ENCODE measurements around the gene PCAT6. TPM values are rescaled to one million over a fixed set of nuclear protein-coding genes. Genes with fewer than 3 reads are reported as not detected.
"Not testable (repeated sequence)": the region's sequence is repeated elsewhere in the genome, so short reads cannot be mapped to it uniquely, and the experiment has no call there.

The PCAT6 gene
- total RNA-seq, 1 experiment from 2014 or later = 2.8 TPM

DNA sequence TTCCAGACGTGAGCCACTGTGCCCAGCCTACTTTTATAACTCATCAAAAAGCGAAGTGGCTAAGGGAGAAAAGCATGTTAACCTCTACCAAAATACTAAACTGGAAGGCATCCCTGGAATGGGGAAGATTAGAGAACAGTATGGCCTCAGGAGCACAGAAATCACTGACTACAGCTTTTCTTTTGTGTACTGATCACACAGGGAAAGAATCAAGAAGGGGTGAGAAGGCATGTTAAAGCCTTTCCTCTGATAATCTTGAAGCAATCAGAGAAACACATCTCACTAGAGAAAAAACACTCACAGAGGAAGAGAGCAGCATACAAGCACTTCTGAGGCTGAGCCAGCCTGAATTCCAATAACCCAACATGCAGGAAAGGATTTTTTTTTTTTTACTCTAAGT is 10.7 kb downstream of the PCAT6 start:
- peak; percentile 5 for DNase-seq
- CTCF ChIA-PET = interaction anchor here (0.5 to 0.7 kb wide), 5 partner anchors 11 to 834 kb away, joined by 3 to 8 read pairs (median 3); no protein-coding TSS in a partner anchor
- TF ChIP-seq, protein P1, sequence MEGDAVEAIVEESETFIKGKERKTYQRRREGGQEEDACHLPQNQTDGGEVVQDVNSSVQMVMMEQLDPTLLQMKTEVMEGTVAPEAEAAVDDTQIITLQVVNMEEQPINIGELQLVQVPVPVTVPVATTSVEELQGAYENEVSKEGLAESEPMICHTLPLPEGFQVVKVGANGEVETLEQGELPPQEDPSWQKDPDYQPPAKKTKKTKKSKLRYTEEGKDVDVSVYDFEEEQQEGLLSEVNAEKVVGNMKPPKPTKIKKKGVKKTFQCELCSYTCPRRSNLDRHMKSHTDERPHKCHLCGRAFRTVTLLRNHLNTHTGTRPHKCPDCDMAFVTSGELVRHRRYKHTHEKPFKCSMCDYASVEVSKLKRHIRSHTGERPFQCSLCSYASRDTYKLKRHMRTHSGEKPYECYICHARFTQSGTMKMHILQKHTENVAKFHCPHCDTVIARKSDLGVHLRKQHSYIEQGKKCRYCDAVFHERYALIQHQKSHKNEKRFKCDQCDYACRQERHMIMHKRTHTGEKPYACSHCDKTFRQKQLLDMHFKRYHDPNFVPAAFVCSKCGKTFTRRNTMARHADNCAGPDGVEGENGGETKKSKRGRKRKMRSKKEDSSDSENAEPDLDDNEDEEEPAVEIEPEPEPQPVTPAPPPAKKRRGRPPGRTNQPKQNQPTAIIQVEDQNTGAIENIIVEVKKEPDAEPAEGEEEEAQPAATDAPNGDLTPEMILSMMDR (IDR thresholded peaks at IDR 0.05; ENCODE audit: unreplicated experiment) = no peak
- no peaks in the 10 kb centered on the region for H3K9me3 Mint-ChIP-seq (ENCODE audit: low read depth, unreplicated experiment)
- peaks cover 43% of the 10 kb centered on the region for H3K27me3 Mint-ChIP-seq (ENCODE audit: unreplicated experiment)
- no peaks in the 10 kb centered on the region for H3K36me3 Mint-ChIP-seq (ENCODE audit: insufficient read depth, unreplicated experiment)
- no peak overlapping the region for H3K27ac Mint-ChIP-seq (ENCODE audit: unreplicated experiment)
- intact Hi-C loops (cut with micrococcal nuclease; ENCODE audit: unreplicated experiment) = no loop called here
- BruUV-seq (replicated peaks) = no TSS peak
- H3K4me1 Mint-ChIP-seq (ENCODE audit: low read depth, unreplicated experiment) = no peaks in the 10 kb centered on the region
- no peak overlapping the region for H3K4me3 Mint-ChIP-seq (ENCODE audit: low read depth, unreplicated experiment)

- TF ChIP-seq, protein P1 (IDR thresholded peaks at IDR 0.05; ENCODE audit: unreplicated experiment) = no peak
- no peak for DNase-seq
- CTCF ChIA-PET = no interaction called here
- Mint-ChIP-seq H3K4me1 (ENCODE audit: low read depth, unreplicated experiment) (peaks cover 9% of the 10 kb centered on the region), H3K36me3 (ENCODE audit: insufficient read depth, unreplicated experiment) (no peaks in the 10 kb centered on the region), H3K27me3 (ENCODE audit: unreplicated experiment) (peaks cover 34% of the 10 kb centered on the region), H3K9me3 (ENCODE audit: low read depth, unreplicated experiment) (no peaks in the 10 kb centered on the region), H3K4me3 (ENCODE audit: low read depth, unreplicated experiment) (no peak overlapping the region), H3K27ac (ENCODE audit: unreplicated experiment) (no peak overlapping the region)
- no TSS peak for BruUV-seq (replicated peaks)
- intact Hi-C loops (cut with micrococcal nuclease; ENCODE audit: unreplicated experiment) = no loop called here
Measured at GRCh38 chr1:202825748-202826147, 15.0 kb downstream of the PCAT6 start.

GRCh38 chr1:202829223-202829622 is 18.5 kb downstream of the PCAT6 start:
- H3K36me3 Mint-ChIP-seq (ENCODE audit: insufficient read depth, unreplicated experiment); H3K4me1 Mint-ChIP-seq (ENCODE audit: low read depth, unreplicated experiment); CTCF ChIA-PET; H3K4me3 Mint-ChIP-seq (ENCODE audit: low read depth, unreplicated experiment); H3K27ac Mint-ChIP-seq (ENCODE audit: unreplicated experiment); H3K9me3 Mint-ChIP-seq (ENCODE audit: low read depth, unreplicated experiment); intact Hi-C loops (cut with micrococcal nuclease; ENCODE audit: unreplicated experiment); BruUV-seq (replicated peaks); DNase-seq: not testable (repeated sequence)
- H3K27me3 Mint-ChIP-seq (ENCODE audit: unreplicated experiment) = peaks cover 35% of the 10 kb centered on the region

DNA sequence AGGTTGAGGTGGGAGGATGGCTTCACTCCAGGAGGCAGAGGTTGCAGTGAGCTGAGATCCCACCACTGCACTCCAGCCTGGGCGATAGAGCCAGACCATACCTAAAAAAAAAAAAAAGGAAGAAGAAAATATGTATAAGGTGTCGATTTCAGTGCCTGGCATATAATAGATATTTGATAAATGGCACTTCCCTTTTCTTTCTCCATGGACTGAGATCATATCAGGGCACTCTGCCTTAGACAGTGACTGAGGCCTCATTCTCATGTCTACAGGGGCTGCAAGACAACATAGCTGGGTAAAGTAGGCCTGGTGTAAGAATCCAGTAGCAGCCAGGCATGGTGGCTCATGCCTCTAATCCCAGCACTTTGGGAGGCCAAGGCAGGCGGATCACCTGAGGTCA is 21.2 kb downstream of the PCAT6 start:
- H3K27ac Mint-ChIP-seq (ENCODE audit: unreplicated experiment) = no peak overlapping the region
- H3K4me1 Mint-ChIP-seq (ENCODE audit: low read depth, unreplicated experiment) = peaks cover 9% of the 10 kb centered on the region
- intact Hi-C loops (cut with micrococcal nuclease; ENCODE audit: unreplicated experiment) = no loop called here
- no TSS peak for BruUV-seq (replicated peaks)
- H3K4me3 Mint-ChIP-seq (ENCODE audit: low read depth, unreplicated experiment) = no peak overlapping the region
- H3K9me3 Mint-ChIP-seq (ENCODE audit: low read depth, unreplicated experiment) = no peaks in the 10 kb centered on the region
- DNase-seq = no peak
- CTCF ChIA-PET = no interaction called here
- no peaks in the 10 kb centered on the region for H3K36me3 Mint-ChIP-seq (ENCODE audit: insufficient read depth, unreplicated experiment)
- peaks cover 40% of the 10 kb centered on the region for H3K27me3 Mint-ChIP-seq (ENCODE audit: unreplicated experiment)
- TF ChIP-seq, protein P1 (IDR thresholded peaks at IDR 0.05; ENCODE audit: unreplicated experiment) = no peak

DNA sequence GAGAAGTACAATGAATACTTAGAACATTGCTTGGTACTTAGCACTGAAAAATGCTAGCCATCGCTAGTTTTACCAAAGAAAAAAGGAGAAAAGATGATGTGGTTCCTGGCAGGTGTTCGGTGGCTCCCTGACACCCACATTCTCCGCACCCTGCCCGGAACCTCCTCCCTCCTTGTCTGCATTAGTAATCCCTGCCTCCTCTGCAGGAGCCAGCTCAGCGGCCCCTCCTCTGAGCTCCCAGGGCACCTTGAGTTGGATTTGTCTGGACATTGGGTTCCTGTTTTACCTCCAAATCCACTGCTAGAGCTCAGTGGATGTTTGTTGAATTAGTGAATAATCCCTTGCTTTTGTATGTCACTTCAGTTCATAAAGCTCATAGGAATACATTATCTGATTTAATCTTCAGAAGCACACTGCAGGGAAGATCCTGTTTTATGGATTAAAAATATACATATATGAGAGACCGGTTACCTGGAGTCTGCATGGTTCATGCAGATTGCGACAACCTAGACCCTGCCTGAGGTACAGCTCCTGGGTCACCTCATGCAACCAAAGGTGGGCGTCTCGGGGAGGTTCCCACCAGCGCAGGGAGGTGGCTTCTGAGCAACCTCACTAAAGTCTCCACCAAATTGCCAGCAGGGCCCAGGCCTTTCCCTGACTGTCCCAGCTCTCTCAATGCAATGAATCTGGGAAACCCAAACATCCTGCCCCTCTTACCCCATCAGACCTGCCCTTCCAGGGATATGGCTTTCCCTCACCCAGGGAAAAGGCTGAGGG is 24.2 kb downstream of the PCAT6 start:
- DNase-seq = no peak
- Mint-ChIP-seq H3K27ac (ENCODE audit: unreplicated experiment) (no peak overlapping the region), H3K4me1 (ENCODE audit: low read depth, unreplicated experiment) (no peaks in the 10 kb centered on the region), H3K9me3 (ENCODE audit: low read depth, unreplicated experiment) (no peaks in the 10 kb centered on the region), H3K36me3 (ENCODE audit: insufficient read depth, unreplicated experiment) (no peaks in the 10 kb centered on the region), H3K4me3 (ENCODE audit: low read depth, unreplicated experiment) (no peak overlapping the region), H3K27me3 (ENCODE audit: unreplicated experiment) (peaks cover 42% of the 10 kb centered on the region)
- intact Hi-C loops (cut with micrococcal nuclease; ENCODE audit: unreplicated experiment) = no loop called here
- CTCF ChIA-PET = interaction anchor here (0.7 kb wide), 2 partner anchors 33 to 72 kb away, joined by 3 to 4 read pairs; no protein-coding TSS in a partner anchor
- TF ChIP-seq, protein P1 (IDR thresholded peaks at IDR 0.05; ENCODE audit: unreplicated experiment) = no peak
- no TSS peak for BruUV-seq (replicated peaks)
